SK-N-SH (cell line): Measurements from ENCODE around the gene ALX3. TPM values are rescaled to one million over a fixed set of nuclear protein-coding genes. Genes with fewer than 3 reads are reported as not detected.

Experiments used
- CTCF ChIA-PET: fragments of 300-600, 350-600 bp; formaldehyde crosslinking; extraction: SDS; loops from one replicate; lab custom pipeline; 2021; lab: Yijun Ruan, JAX
- POLR2A ChIA-PET: fragments of 350-600 bp; sonication (Branson Sonifier 250); formaldehyde crosslinking; extraction: SDS; loops from one replicate; lab custom pipeline; 2020; ENCODE audit warnings: antibody characterized with exemption, inconsistent platforms; lab: Yijun Ruan, JAX
- DNase-seq: peaks from one replicate; pipeline ENCODE4 v3.0.0; 2012
- H2AFZ ChIP-seq: fragments of 200-600 bp; sonication (generic); 2 replicates; pipeline ENCODE4 v1.8.1; 2016; ENCODE audit warnings: antibody characterized with exemption, mild to moderate bottlenecking, low read depth
- H3F3A ChIP-seq: fragments of 200-600 bp; sonication (generic); replicated peaks from 2 replicates; pipeline ENCODE3; 2016; ENCODE audit warnings: antibody characterized with exemption, mild to moderate bottlenecking; ENCODE audit not compliant: insufficient read depth
- H3K27ac ChIP-seq, 2 experiments: fragments of 200-500 bp in 1 of 2; fragments of 200-600 bp in 1 of 2; sonication (Bioruptor generic) in 1 of 2; sonication (generic), shearing (Covaris generic) in 1 of 2; 2 replicates each; pipeline versions ENCODE4 v1.5.1 to v1.6.1; 2014 to 2016; ENCODE audit warnings: low read depth in 2 of 2, inconsistent platforms in 1 of 2, low read length in 1 of 2, mild to moderate bottlenecking in 1 of 2, mixed read lengths in 1 of 2
- H3K27me3 ChIP-seq: fragments of 200-600 bp; sonication (generic), shearing (Covaris generic); 2 replicates; pipeline ENCODE4 v1.6.1; 2016; ENCODE audit warnings: mixed run types; ENCODE audit not compliant: insufficient read depth
- H3K36me3 ChIP-seq, 2 experiments: fragments of 200-500 bp in 1 of 2; fragments of 200-600 bp in 1 of 2; sonication (Bioruptor generic) in 1 of 2; sonication (generic) in 1 of 2; replicated peaks in 1 of 2; 2 replicates each; pipeline versions ENCODE3 to v1.5.1; 2014 to 2016; ENCODE audit warnings: low read length in 1 of 2, mild to moderate bottlenecking in 1 of 2; ENCODE audit not compliant: insufficient read depth in 2 of 2, control insufficient read depth in 1 of 2
- H3K4me1 ChIP-seq, 2 experiments: fragments of 200-500 bp in 1 of 2; fragments of 200-600 bp in 1 of 2; sonication (Bioruptor generic) in 1 of 2; sonication (generic), shearing (Covaris generic) in 1 of 2; 2 replicates each; pipeline versions ENCODE4 v1.5.1 to v1.6.1; 2014 to 2016; ENCODE audit warnings: low read depth in 1 of 2, low read length in 1 of 2, mixed run types in 1 of 2; ENCODE audit not compliant: insufficient read depth in 2 of 2, control insufficient read depth in 1 of 2
- H3K4me2 ChIP-seq: fragments of 200-600 bp; sonication (generic), shearing (Covaris generic); 2 replicates; pipeline ENCODE4 v1.6.1; 2017; ENCODE audit warnings: mixed run types
- H3K4me3 ChIP-seq, 2 experiments: fragments of 200-500 bp in 1 of 2; fragments of 200-600 bp in 1 of 2; sonication (Bioruptor generic) in 1 of 2; sonication (generic), shearing (Covaris generic) in 1 of 2; 2 replicates each; pipeline versions ENCODE4 v1.5.1 to v1.8.1; 2014 to 2016; ENCODE audit warnings: low read depth in 2 of 2, inconsistent platforms in 1 of 2, low read length in 1 of 2, mild to moderate bottlenecking in 1 of 2, mixed read lengths in 1 of 2, moderate library complexity in 1 of 2
- H3K79me2 ChIP-seq: fragments of 200-600 bp; sonication (generic); 2 replicates; pipeline ENCODE4 v1.8.1; 2017; ENCODE audit warnings: mild to moderate bottlenecking; ENCODE audit not compliant: insufficient read depth
- H3K9ac ChIP-seq: fragments of 200-600 bp; sonication (generic); 2 replicates; pipeline ENCODE4 v1.6.1; 2017; ENCODE audit warnings: mixed run types
- H3K9me2 ChIP-seq: fragments of 200-600 bp; sonication (generic); 2 replicates; pipeline ENCODE4 v1.6.1; 2017; ENCODE audit warnings: mixed run types
- H3K9me3 ChIP-seq: fragments of 200-600 bp; sonication (generic); 2 replicates; pipeline ENCODE4 v1.6.1; 2017; ENCODE audit warnings: mixed run types, mild to moderate bottlenecking, moderate library complexity
- H4K20me1 ChIP-seq: fragments of 200-600 bp; sonication (generic); 2 replicates; pipeline ENCODE4 v1.6.1; 2017; ENCODE audit warnings: mild to moderate bottlenecking, mixed run types; ENCODE audit not compliant: insufficient read depth
- CHD2 ChIP-seq: fragments of 150-350 bp; IDR thresholded peaks from 2 replicates; pipeline ENCODE4 v1.6.1; 2018; ENCODE audit warnings: low read length; ENCODE audit not compliant: partially characterized antibody
- CTCF ChIP-seq: fragments of 200-600 bp; sonication (generic); IDR thresholded peaks from 2 replicates; pipeline ENCODE4 v1.6.1; 2017; ENCODE audit warnings: antibody characterized with exemption, mild to moderate bottlenecking, moderate library complexity
- EP300 ChIP-seq, 2 experiments: IDR thresholded peaks; 2 replicates each; pipeline versions ENCODE4 v1.4.0 to v1.6.1; 2012; ENCODE audit warnings: borderline replicate concordance in 1 of 2, low read depth in 1 of 2, low read length in 1 of 2
- EZH2phosphoT487 ChIP-seq: fragments of 200-600 bp; sonication (generic); IDR thresholded peaks from 2 replicates; pipeline ENCODE4 v1.6.1; 2017; ENCODE audit warnings: low read depth, mixed run types, mild to moderate bottlenecking, antibody characterized with exemption, moderate library complexity, borderline replicate concordance
- FOXJ3 ChIP-seq: sonication (generic); formaldehyde crosslinking; IDR thresholded peaks from 2 replicates; pipeline ENCODE4 v1.5.1; 2020; ENCODE audit warnings: mild to moderate bottlenecking, missing genetic modification reagents
- FOXM1 ChIP-seq: IDR thresholded peaks from 2 replicates; pipeline ENCODE4 v1.4.0; 2012; ENCODE audit warnings: low read depth, mild to moderate bottlenecking
- GABPA ChIP-seq: IDR thresholded peaks from 2 replicates; pipeline ENCODE4 v1.4.0; 2012; ENCODE audit warnings: low read depth, mild to moderate bottlenecking
- GATA2 ChIP-seq: sonication (generic); formaldehyde crosslinking; IDR thresholded peaks from 2 replicates; pipeline ENCODE4 v1.5.0; 2020; ENCODE audit warnings: mild to moderate bottlenecking, missing genetic modification reagents
- JUND ChIP-seq: IDR thresholded peaks from 2 replicates; pipeline ENCODE4 v1.4.0; 2012
- MXI1 ChIP-seq: IDR thresholded peaks from 2 replicates; pipeline ENCODE4 v1.6.1; 2012; ENCODE audit warnings: mild to moderate bottlenecking, low read depth, low read length, improper control_type of control experiment
- NFIC ChIP-seq: IDR thresholded peaks from 2 replicates; pipeline ENCODE4 v1.4.0; 2012; ENCODE audit warnings: borderline replicate concordance
- NRF1 ChIP-seq: IDR thresholded peaks from 2 replicates; pipeline ENCODE4 v1.6.1; 2012; ENCODE audit warnings: low read depth, mild to moderate bottlenecking, low read length
- RAD21 ChIP-seq: IDR thresholded peaks from 2 replicates; pipeline ENCODE4 v1.6.1; 2012; ENCODE audit warnings: mild to moderate bottlenecking, low read length
- RFX5 ChIP-seq: IDR thresholded peaks from 2 replicates; pipeline ENCODE4 v1.6.1; 2012; ENCODE audit warnings: mild to moderate bottlenecking, improper control_type of control experiment, low read length
- RXRA ChIP-seq: IDR thresholded peaks from 2 replicates; pipeline ENCODE4 v1.4.0; 2012; ENCODE audit warnings: low read depth, mild to moderate bottlenecking, borderline replicate concordance
- SMC3 ChIP-seq: IDR thresholded peaks from 2 replicates; pipeline ENCODE4 v1.6.1; 2012; ENCODE audit warnings: low read depth, low read length, improper control_type of control experiment
- TAF1 ChIP-seq: IDR thresholded peaks from 2 replicates; pipeline ENCODE4 v1.6.1; 2012; ENCODE audit warnings: low read depth, mild to moderate bottlenecking, low read length, moderate library complexity, borderline replicate concordance
- TEAD4 ChIP-seq: IDR thresholded peaks from 2 replicates; pipeline ENCODE4 v1.4.0; 2012; ENCODE audit warnings: mild to moderate bottlenecking, borderline replicate concordance; ENCODE audit not compliant: insufficient read depth
- USF1 ChIP-seq: IDR thresholded peaks from 2 replicates; pipeline ENCODE4 v1.4.0; 2012; ENCODE audit warnings: low read depth, borderline replicate concordance
- USF2 ChIP-seq: fragments of 150-350 bp; IDR thresholded peaks from 2 replicates; pipeline ENCODE4 v1.6.1; 2017; ENCODE audit warnings: antibody characterized with exemption, low read length, low read depth, borderline replicate concordance
- ZBTB33 ChIP-seq: IDR thresholded peaks from 2 replicates; pipeline ENCODE4 v1.4.0; 2012; ENCODE audit warnings: low read depth, borderline replicate concordance
- WGBS: methylation state at CpG from one replicate; pipeline ENCODE4 v1.1.6; 2017; ENCODE audit warnings: low lambda C conversion rate; 5-methylcytosine and 5-hydroxymethylcytosine counted together
- polyA plus RNA-seq, 3 experiments: library from polyadenylated mRNA; depleted of rRNA; stranded (reverse); fragments of >200 nt; gene quantifications; 2 replicates each; pipeline ENCODE4 v1.2.3, GENCODE V29; 2012
- TF ChIP-seq, protein P1 (sequence below): fragments of 150-350 bp; IDR thresholded peaks from 2 replicates; pipeline ENCODE4 v1.6.1; 2016; ENCODE audit warnings: mild to moderate bottlenecking, low read depth, low read length

The ALX3 gene
- polyA plus RNA-seq, 1 of the 3 experiments (the other 2 are of a cell fraction), result not detected

DNA sequence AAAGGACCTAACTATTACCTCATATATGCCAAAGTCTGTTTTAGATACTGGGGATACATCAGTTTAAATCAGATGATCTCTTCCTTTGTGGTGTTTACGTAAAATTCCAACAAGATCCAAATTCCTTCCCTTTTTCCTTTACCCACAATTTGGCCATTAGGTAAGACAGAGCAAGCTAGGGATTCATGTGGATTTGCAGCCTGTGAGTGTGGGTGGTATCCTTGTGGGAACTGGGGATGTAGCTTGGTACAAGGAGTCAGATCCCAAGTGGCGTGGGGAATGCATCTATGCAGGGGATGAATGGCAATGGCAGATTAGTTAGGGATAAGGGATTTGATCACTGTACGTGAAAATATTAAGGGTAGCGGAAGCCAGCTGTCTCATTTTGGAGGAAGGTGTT, 45.9 kb downstream of the ALX3 start:
- Histone ChIP-seq H3K4me1 (0 out of 4 replicates have a peak, but pooled peaks cover 0 to 6% of the 10 kb centered on the region in 2 experiments), H3K9me2 (no peaks in the 10 kb centered on the region), H3K4me3 (no peak overlapping the region), H3K9me3 (no peaks in the 10 kb centered on the region), H3K4me2 (no peak overlapping the region), H3K79me2 (no peaks in the 10 kb centered on the region), H3F3A (peaks cover 14% of the 10 kb centered on the region), H3K36me3 (peaks cover 45 to 54% of the 10 kb centered on the region in 2 experiments), H2AFZ (no peak overlapping the region), H3K27me3 (no peaks in the 10 kb centered on the region), H3K27ac (no peak overlapping the region), H4K20me1 (no peaks in the 10 kb centered on the region), H3K9ac (no peak overlapping the region)
- 95% methylated on average over 4 of the region's 4 CpGs for WGBS
- TF ChIP-seq TAF1, result no peak
- no peak for TF ChIP-seq RFX5
- TF ChIP-seq NRF1, result no peak
- TF ChIP-seq RXRA, result no peak
- TF ChIP-seq GATA2, result no peak
- TF ChIP-seq RAD21, result no peak
- TF ChIP-seq FOXM1, result no peak
- ChIA-PET POLR2A (interaction anchor here (1.6 to 2.0 kb wide), 2 partner anchors 10 to 40 kb away, joined by 3 to 9 read pairs; partner anchors contain the start of genes AHCYL1 and STRIP1), CTCF (interaction anchor here (0.7 to 1.9 kb wide), 7 partner anchors 17 to 172 kb away, joined by 3 to 7 read pairs (median 3); partner anchors contain the start of gene AHCYL1)
- no peak for DNase-seq

DNA sequence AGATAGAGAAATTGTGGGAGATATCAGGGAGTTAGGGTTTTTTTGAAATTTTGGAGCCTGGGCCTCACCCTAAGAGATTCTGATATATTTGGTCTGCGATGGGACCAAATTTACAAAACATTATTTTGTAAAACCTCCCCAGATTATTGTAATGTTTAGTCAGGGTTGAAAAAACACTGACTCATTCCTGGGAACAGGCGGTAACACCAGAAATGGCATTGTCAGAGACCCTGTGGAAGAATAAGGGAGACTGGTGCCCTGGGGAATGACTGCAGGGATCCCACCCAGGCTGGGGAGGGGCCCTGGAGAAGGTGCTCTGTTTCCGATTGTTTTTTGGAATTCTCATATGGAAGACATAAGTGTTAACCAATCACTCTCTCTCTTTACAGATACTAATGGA, 49.2 kb downstream of the ALX3 start:
- CTCF ChIA-PET, result interaction anchor here (1.3 to 2.3 kb wide), 4 partner anchors 10 to 85 kb away, joined by 4 to 10 read pairs (median 6); partner anchors contain the start of gene AHCYL1

More for the DNA sequence above, 49.2 kb downstream of the ALX3 start:
- 90% methylated on average over 3 of the region's 3 CpGs for WGBS
- POLR2A ChIA-PET, result interaction anchor here (0.7 kb wide), 1 partner anchor 214 kb away, joined by 3 read pairs; no protein-coding TSS in a partner anchor
- H3K4me1 ChIP-seq, result peaks cover 0 to 6% of the 10 kb centered on the region in 2 experiments; a peak in 1 of 4 replicates
- no peaks in the 10 kb centered on the region for H4K20me1 ChIP-seq
- no peak overlapping the region for H3K4me2 ChIP-seq
- no peak overlapping the region for H3K27ac ChIP-seq
- peaks cover 78 to 81% of the 10 kb centered on the region in 2 experiments for H3K36me3 ChIP-seq
- H2AFZ ChIP-seq, result no peak overlapping the region
- H3K9me3 ChIP-seq, result no peaks in the 10 kb centered on the region
- no peaks in the 10 kb centered on the region for H3K79me2 ChIP-seq
- H3K9me2 ChIP-seq, result no peaks in the 10 kb centered on the region
- TF ChIP-seq NFIC (no peak), SMC3 (no peak), USF2 (no peak), GABPA (no peak), CTCF (no peak), EP300 (IDR thresholded peaks at IDR 0.05; ENCODE audit: borderline replicate concordance in 1 of 2, low read depth in 1 of 2, low read length in 1 of 2) (no peak), USF1 (no peak), GATA2 (no peak), ZBTB33 (no peak), NRF1 (no peak), FOXJ3 (CRISPR knock-in tag) (no peak), MXI1 (no peak), JUND (no peak), EZH2phosphoT487 (no peak), TEAD4 (no peak), CHD2 (no peak)
- TF ChIP-seq, protein P1, sequence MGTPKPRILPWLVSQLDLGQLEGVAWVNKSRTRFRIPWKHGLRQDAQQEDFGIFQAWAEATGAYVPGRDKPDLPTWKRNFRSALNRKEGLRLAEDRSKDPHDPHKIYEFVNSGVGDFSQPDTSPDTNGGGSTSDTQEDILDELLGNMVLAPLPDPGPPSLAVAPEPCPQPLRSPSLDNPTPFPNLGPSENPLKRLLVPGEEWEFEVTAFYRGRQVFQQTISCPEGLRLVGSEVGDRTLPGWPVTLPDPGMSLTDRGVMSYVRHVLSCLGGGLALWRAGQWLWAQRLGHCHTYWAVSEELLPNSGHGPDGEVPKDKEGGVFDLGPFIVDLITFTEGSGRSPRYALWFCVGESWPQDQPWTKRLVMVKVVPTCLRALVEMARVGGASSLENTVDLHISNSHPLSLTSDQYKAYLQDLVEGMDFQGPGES, result no peak
- no peak overlapping the region for H3K4me3 ChIP-seq
- H3K9ac ChIP-seq, result no peak overlapping the region
- H3K27me3 ChIP-seq, result no peaks in the 10 kb centered on the region
- peaks cover 9% of the 10 kb centered on the region for H3F3A ChIP-seq
- no peak for DNase-seq
